Ureter (tissue), 1 donor: ENCODE results near the gene NDOR1. TPM values are rescaled to one million over a fixed set of nuclear protein-coding genes. Genes with fewer than 3 reads are reported as not detected.

Source experiments
- DNase-seq: peaks from one replicate; pipeline ENCODE4 v3.0.0-alpha.2; 2020; ENCODE audit warnings: low spot score
- total RNA-seq: library from RNA; stranded (reverse); gene quantifications from one replicate; pipeline ENCODE4 v1.2.4, GENCODE V29; 2023
- donor health status: DM: yes; HTN: yes; CAD: no.

The NDOR1 gene
- total RNA-seq, 1 donor from 2014 or later = 20.3 TPM

- DNase-seq = no peak
These were observed 37.5 kb upstream of the NDOR1 start for GRCh38 chr9:137167747-137168572.

- no peak for DNase-seq
These were observed 37.0 kb upstream of the NDOR1 start for GRCh38 chr9:137168573-137168903.

GRCh38 chr9:137168904-137169856 lies 36.3 kb upstream of the NDOR1 start:
- DNase-seq = no peak

GRCh38 chr9:137169896-137170358 lies 35.6 kb upstream of the NDOR1 start, which contains the start of gene LRRC26:
LRRC26 (minus strand) TSS chr9:137170051; CDS start chr9:137169943, 108 bp downstream.
- no peak for DNase-seq

GRCh38 chr9:137170486-137171148 lies 34.9 kb upstream of the NDOR1 start:
- no peak for DNase-seq

- no peak for DNase-seq
These were observed 34.2 kb upstream of the NDOR1 start for GRCh38 chr9:137171149-137171900.

GRCh38 chr9:137172901-137173795 lies 32.4 kb upstream of the NDOR1 start:
- no peak for DNase-seq

GRCh38 chr9:137173796-137174664 lies 31.5 kb upstream of the NDOR1 start:
- DNase-seq = no peak

- no peak for DNase-seq
These were observed 30.7 kb upstream of the NDOR1 start for GRCh38 chr9:137174722-137175293.

- no peak for DNase-seq
These were observed 30.0 kb upstream of the NDOR1 start for GRCh38 chr9:137175345-137175961.

GRCh38 chr9:137176302-137177182 lies 29.0 kb upstream of the NDOR1 start:
- no peak for DNase-seq

- DNase-seq = no peak
These were observed 27.1 kb upstream of the NDOR1 start for GRCh38 chr9:137178201-137178938.

- no peak for DNase-seq
These were observed 26.4 kb upstream of the NDOR1 start for GRCh38 chr9:137178939-137179630.

GRCh38 chr9:137179761-137180160 lies 25.7 kb upstream of the NDOR1 start:
- DNase-seq = no peak

- no peak for DNase-seq
These were observed 25.0 kb upstream of the NDOR1 start for GRCh38 chr9:137180491-137180890.

GRCh38 chr9:137181680-137182079 lies 23.8 kb upstream of the NDOR1 start:
- no peak for DNase-seq
